ENCODE data around the gene B4GAT1. TPM values are rescaled to one million over a fixed set of nuclear protein-coding genes. Genes with fewer than 3 reads are reported as not detected.
A peak's percentile ranks its signal among the peaks of the same experiment; 100 is the strongest.
"Not testable (repeated sequence)": the region's sequence is repeated elsewhere in the genome, so short reads cannot be mapped to it uniquely, and the experiment has no call there.

Gene B4GAT1
- total RNA-seq, 1 experiment from 2014 or later = 22.8 TPM

GRCh38 chr11:66312549-66313320, 34.7 kb downstream of the B4GAT1 start:
- Histone ChIP-seq H3K4me1 (replicated peaks; ENCODE audit: insufficient read depth) (peaks cover 6% of the 10 kb centered on the region), H4K20me1 (ENCODE audit: insufficient read depth) (no peaks in the 10 kb centered on the region), H3K27me3 (ENCODE audit: insufficient read depth, low read depth) (peaks cover 12% of the 10 kb centered on the region), H3F3A (ENCODE audit: insufficient read depth, low read depth) (peaks cover 10% of the 10 kb centered on the region; the same call in 1 of the 2 replicates), H3K27ac (peak overlapping the region; percentile 45; the same call in 1 of the 2 replicates), H2AFZ (peak overlapping the region; percentile 92), H3K4me3 (peak overlapping the region; percentile 66), H3K79me2 (ENCODE audit: low read depth) (no peaks in the 10 kb centered on the region), H3K9me3 (ENCODE audit: insufficient read depth, low read depth) (no peaks in the 10 kb centered on the region), H3K4me2 (peak overlapping the region; percentile 75), H3K9me2 (ENCODE audit: insufficient read depth) (no peaks in the 10 kb centered on the region), H3K36me3 (ENCODE audit: low read depth) (no peaks in the 10 kb centered on the region)
- CTCF ChIA-PET = interaction anchor here (0.5 to 2.9 kb wide), 18 partner anchors 14 to 1190 kb away, joined by 3 to 30 read pairs (median 4); partner anchors contain the start of genes BRMS1, MRPL11, RBM4B and RIN1
- intact Hi-C loops (cut with micrococcal nuclease; ENCODE audit: unreplicated experiment) = loop anchor here (1.0 to 5.0 kb wide), 4 partner anchors 16 to 77 kb away; partner anchors contain the start of genes RIN1 and SLC29A2
- TF ChIP-seq CTCF (conservative IDR thresholded peaks at IDR 0.05) (no peak), EZH2 (IDR thresholded peaks at IDR 0.05; ENCODE audit: low read depth) (no peak)
- POLR2A ChIA-PET (ENCODE audit: unreplicated experiment) = interaction anchor here (0.5 to 1.6 kb wide), 21 partner anchors 15 to 1093 kb away, joined by 3 to 46 read pairs (median 5); partner anchors contain the start of genes PACS1, RAB1B, RBM4B and RIN1
- no TSS peak for BruUV-seq (replicated peaks)
- peak; percentile 93 to 99 for DNase-seq

GRCh38 chr11:66311965-66312548, 35.4 kb downstream of the B4GAT1 start:
- intact Hi-C loops (cut with micrococcal nuclease; ENCODE audit: unreplicated experiment) = loop anchor here (1.0 to 5.0 kb wide), 5 partner anchors 16 to 119 kb away; partner anchors contain the start of genes RIN1 and SLC29A2
- Histone ChIP-seq H3K9me3 (ENCODE audit: insufficient read depth, low read depth) (no peaks in the 10 kb centered on the region), H3F3A (ENCODE audit: insufficient read depth, low read depth) (peaks cover 10% of the 10 kb centered on the region; the same call in 1 of the 2 replicates), H3K4me1 (replicated peaks; ENCODE audit: insufficient read depth) (peaks cover 6% of the 10 kb centered on the region), H3K79me2 (ENCODE audit: low read depth) (no peaks in the 10 kb centered on the region), H3K27me3 (ENCODE audit: insufficient read depth, low read depth) (peaks cover 18% of the 10 kb centered on the region), H3K4me3 (peak overlapping the region; percentile 66), H2AFZ (peak overlapping the region; percentile 92), H4K20me1 (ENCODE audit: insufficient read depth) (no peaks in the 10 kb centered on the region), H3K27ac (peak overlapping the region; percentile 45; the same call in 1 of the 2 replicates), H3K9me2 (ENCODE audit: insufficient read depth) (no peaks in the 10 kb centered on the region), H3K4me2 (peak overlapping the region; percentile 75), H3K36me3 (ENCODE audit: low read depth) (no peaks in the 10 kb centered on the region)
- ChIA-PET POLR2A (ENCODE audit: unreplicated experiment) (interaction anchor here (0.5 to 1.6 kb wide), 14 partner anchors 12 to 783 kb away, joined by 3 to 46 read pairs (median 6); partner anchors contain the start of genes PACS1, RBM4B, RIN1 and SLC29A2), CTCF (interaction anchor here (0.5 to 2.9 kb wide), 19 partner anchors 15 to 1189 kb away, joined by 3 to 30 read pairs (median 4); partner anchors contain the start of genes BRMS1, MRPL11, RBM4B and RIN1)
- TF ChIP-seq EZH2 (IDR thresholded peaks at IDR 0.05; ENCODE audit: low read depth) (no peak), CTCF (conservative IDR thresholded peaks at IDR 0.05) (peak; percentile 95)
- peak; percentile 88 to 89 for DNase-seq
- no TSS peak for BruUV-seq (replicated peaks)

- Histone ChIP-seq H3K4me1 (replicated peaks; ENCODE audit: insufficient read depth) (peaks cover 6% of the 10 kb centered on the region), H3K27ac (peak overlapping the region; percentile 45; the same call in 1 of the 2 replicates), H3K9me2 (ENCODE audit: insufficient read depth) (no peaks in the 10 kb centered on the region), H3K9me3 (ENCODE audit: insufficient read depth, low read depth) (no peaks in the 10 kb centered on the region), H3K4me3 (peak overlapping the region; percentile 66), H3K79me2 (ENCODE audit: low read depth) (no peaks in the 10 kb centered on the region), H4K20me1 (ENCODE audit: insufficient read depth) (no peaks in the 10 kb centered on the region), H3K36me3 (ENCODE audit: low read depth) (no peaks in the 10 kb centered on the region), H3K27me3 (ENCODE audit: insufficient read depth, low read depth) (peaks cover 19% of the 10 kb centered on the region), H2AFZ (peak overlapping the region; percentile 92), H3K4me2 (peak overlapping the region; percentile 75), H3F3A (ENCODE audit: insufficient read depth, low read depth) (peaks cover 10% of the 10 kb centered on the region; the same call in 1 of the 2 replicates)
- intact Hi-C loops (cut with micrococcal nuclease; ENCODE audit: unreplicated experiment) = loop anchor here (2.0 to 5.0 kb wide), 2 partner anchors 61 to 119 kb away; partner anchors contain the start of gene SLC29A2
- TF ChIP-seq CTCF (conservative IDR thresholded peaks at IDR 0.05) = no peak
- TF ChIP-seq EZH2 (IDR thresholded peaks at IDR 0.05; ENCODE audit: low read depth) = no peak
- no TSS peak for BruUV-seq (replicated peaks)
- ChIA-PET CTCF (interaction anchor here (0.5 to 2.9 kb wide), 9 partner anchors 17 to 405 kb away, joined by 3 to 30 read pairs (median 5); partner anchors contain the start of genes BRMS1, RIN1 and YIF1A), POLR2A (ENCODE audit: unreplicated experiment) (interaction anchor here (0.5 to 1.6 kb wide), 4 partner anchors 11 to 69 kb away, joined by 4 to 46 read pairs (median 10); partner anchors contain the start of genes RIN1 and YIF1A)
- DNase-seq = no peak
These were observed 35.9 kb downstream of the B4GAT1 start for GRCh38 chr11:66311470-66311964.

- not testable (repeated sequence) for H3K4me2 ChIP-seq; H4K20me1 ChIP-seq (ENCODE audit: insufficient read depth); H3K27ac ChIP-seq; H3K4me3 ChIP-seq; H3K79me2 ChIP-seq (ENCODE audit: low read depth); H3K9me2 ChIP-seq (ENCODE audit: insufficient read depth); DNase-seq; H3K9me3 ChIP-seq (ENCODE audit: insufficient read depth, low read depth); H3K4me1 ChIP-seq (replicated peaks; ENCODE audit: insufficient read depth); H3K36me3 ChIP-seq (ENCODE audit: low read depth); BruUV-seq (replicated peaks); H2AFZ ChIP-seq
- peaks cover 10% of the 10 kb centered on the region; the same call in 1 of the 2 replicates for H3F3A ChIP-seq (ENCODE audit: insufficient read depth, low read depth)
- CTCF ChIA-PET = interaction anchor here (0.5 to 2.9 kb wide), 10 partner anchors 18 to 405 kb away, joined by 3 to 30 read pairs (median 4); partner anchors contain the start of genes BRMS1, RIN1 and YIF1A
- POLR2A ChIA-PET (ENCODE audit: unreplicated experiment) = interaction anchor here (0.6 kb wide), 2 partner anchors 22 to 70 kb away, joined by 4 to 7 read pairs; partner anchors contain the start of gene YIF1A
- intact Hi-C loops (cut with micrococcal nuclease; ENCODE audit: unreplicated experiment) = loop anchor here (2.0 to 5.0 kb wide), 2 partner anchors 61 to 120 kb away; partner anchors contain the start of gene SLC29A2
- peaks cover 19% of the 10 kb centered on the region for H3K27me3 ChIP-seq (ENCODE audit: insufficient read depth, low read depth)
These were observed 36.5 kb downstream of the B4GAT1 start for GRCh38 chr11:66310803-66311440.
